Spleen (tissue), 7 donors: ENCODE data around the gene SULT2B1.

ENCODE experiments used
- POLR2A ChIP-seq, 3 donors: fragments of 450-650 bp; IDR thresholded peaks; one replicate each; pipeline ENCODE4 v1.5.1; 2017; ENCODE audit warnings: antibody characterized with exemption in 3 of 3, mild to moderate bottlenecking in 1 of 3
- POLR2AphosphoS5 ChIP-seq, 3 donors: sonication (generic); formaldehyde crosslinking; IDR thresholded peaks; one replicate each; pipeline ENCODE4 v1.5.1; 2017; ENCODE audit warnings: antibody characterized with exemption in 3 of 3
- TF ChIP-seq, protein P1 (sequence below), 11 experiments: fragments of 200-600 bp in 7 of 11; fragments of 450-650 bp in 4 of 11; sonication (generic) in 4 of 11; IDR thresholded peaks in 8 of 11; conservative IDR thresholded peaks in 3 of 11; 1 replicate in 7 of 11; 2 replicates in 4 of 11; pipeline versions ENCODE4 v1.4.0 to v1.8.0; 2016 to 2021; ENCODE audit warnings: antibody characterized with exemption in 11 of 11, inconsistent platforms in 4 of 11, mild to moderate bottlenecking in 1 of 11
- donor health status: DM: no; HTN: no; CAD: no; lungs with moderate emphysema.
- donor health status: DM: no; HTN: no; CAD: no.
- donor health status: DM: no; HTN: no; CAD: no.

DNA sequence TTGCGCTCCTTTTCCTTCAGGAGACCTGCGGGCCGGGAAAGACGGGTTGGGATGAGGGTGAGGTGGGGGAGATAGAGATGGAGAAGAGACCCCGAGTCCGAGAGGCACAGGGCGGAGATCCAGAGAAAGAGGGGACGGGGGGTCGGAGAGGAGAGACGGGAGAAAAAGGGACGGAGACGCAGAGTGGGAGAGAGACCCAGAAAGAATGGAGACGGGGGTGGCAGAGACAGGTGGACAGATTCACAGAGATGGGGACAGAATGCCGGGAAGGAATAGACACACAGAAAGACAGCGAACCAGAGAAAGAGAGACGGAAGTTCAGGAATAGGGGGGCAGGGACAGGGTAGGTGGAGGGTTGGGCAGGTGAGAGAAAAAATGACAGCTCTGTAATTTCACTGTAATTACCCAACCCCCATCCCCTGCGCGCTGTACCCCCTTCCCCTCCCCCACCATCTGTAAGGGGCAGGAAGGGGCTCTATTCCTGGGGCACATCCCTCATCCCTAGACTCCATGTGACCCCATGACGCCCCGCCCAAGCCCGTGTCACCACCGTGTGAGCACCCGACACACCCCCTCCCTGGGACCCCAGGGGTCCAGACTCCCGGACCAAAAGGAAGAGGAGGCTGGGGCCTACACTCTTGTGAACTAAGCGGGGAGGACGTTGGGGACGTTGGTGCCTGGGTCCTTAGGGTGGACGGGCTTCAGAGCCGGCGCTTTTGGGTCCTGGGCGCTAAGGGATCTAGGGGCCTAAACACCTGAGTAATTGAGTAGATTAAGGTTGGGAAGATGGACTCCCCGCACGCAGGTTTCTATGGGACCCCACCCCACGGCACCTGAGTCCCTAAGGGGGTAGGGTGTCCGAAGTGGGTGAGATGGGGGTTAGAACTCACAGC, 84.2 kb downstream of the SULT2B1 start:
- TF ChIP-seq POLR2AphosphoS5 (IDR thresholded peaks at IDR 0.05), result no peak
- TF ChIP-seq, protein P1, sequence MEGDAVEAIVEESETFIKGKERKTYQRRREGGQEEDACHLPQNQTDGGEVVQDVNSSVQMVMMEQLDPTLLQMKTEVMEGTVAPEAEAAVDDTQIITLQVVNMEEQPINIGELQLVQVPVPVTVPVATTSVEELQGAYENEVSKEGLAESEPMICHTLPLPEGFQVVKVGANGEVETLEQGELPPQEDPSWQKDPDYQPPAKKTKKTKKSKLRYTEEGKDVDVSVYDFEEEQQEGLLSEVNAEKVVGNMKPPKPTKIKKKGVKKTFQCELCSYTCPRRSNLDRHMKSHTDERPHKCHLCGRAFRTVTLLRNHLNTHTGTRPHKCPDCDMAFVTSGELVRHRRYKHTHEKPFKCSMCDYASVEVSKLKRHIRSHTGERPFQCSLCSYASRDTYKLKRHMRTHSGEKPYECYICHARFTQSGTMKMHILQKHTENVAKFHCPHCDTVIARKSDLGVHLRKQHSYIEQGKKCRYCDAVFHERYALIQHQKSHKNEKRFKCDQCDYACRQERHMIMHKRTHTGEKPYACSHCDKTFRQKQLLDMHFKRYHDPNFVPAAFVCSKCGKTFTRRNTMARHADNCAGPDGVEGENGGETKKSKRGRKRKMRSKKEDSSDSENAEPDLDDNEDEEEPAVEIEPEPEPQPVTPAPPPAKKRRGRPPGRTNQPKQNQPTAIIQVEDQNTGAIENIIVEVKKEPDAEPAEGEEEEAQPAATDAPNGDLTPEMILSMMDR (IDR thresholded peaks at IDR 0.05 in 8 of 11, conservative IDR thresholded peaks at IDR 0.05 in 3 of 11), result no peak
- no peak for TF ChIP-seq POLR2A (IDR thresholded peaks at IDR 0.05)
